IMR-90 (cell line): ENCODE measurements around the gene AJM1. TPM values are rescaled to one million over a fixed set of nuclear protein-coding genes. Genes with fewer than 3 reads are reported as not detected.
"Not testable (repeated sequence)": the region's sequence is repeated elsewhere in the genome, so short reads cannot be mapped to it uniquely, and the experiment has no call there.

Source experiments
- ATAC-seq: fragments of 200-7000 bp; cut with Tn5 transposase; 2 replicates; pipeline ENCODE4 v1.9.1; 2020; ENCODE audit warnings: low read depth, mild to moderate bottlenecking, moderate library complexity
- BruUV-seq: library from RNA; stranded (reverse); fragments of 400-500 nt; replicated peaks from 2 replicates; lab custom pipeline; 2021; lab: Mats Ljungman, UMichigan
- CTCF ChIA-PET: fragments of 300-600 bp; formaldehyde crosslinking; extraction: SDS; loops from one replicate; lab custom pipeline; 2021; ENCODE audit warnings: antibody characterized with exemption; lab: Yijun Ruan, JAX
- POLR2A ChIA-PET: fragments of 300-600 bp; sonication (Branson Sonifier 250); formaldehyde crosslinking; loops from one replicate; lab custom pipeline; 2022; ENCODE audit warnings: antibody characterized with exemption; ENCODE audit not compliant: unreplicated experiment; lab: Charles Lee
- DNase-seq: peaks from one replicate; pipeline ENCODE4 v3.0.0; 2013
- H2AFZ ChIP-seq: replicated peaks from 2 replicates; pipeline ENCODE3; 2013; ENCODE audit warnings: low read length, mild to moderate bottlenecking; ENCODE audit not compliant: poor library complexity
- H2AK5ac ChIP-seq: 2 replicates; pipeline ENCODE4 v1.6.1; 2013; ENCODE audit warnings: low read depth, low read length, inconsistent platforms
- H2AK9ac ChIP-seq: replicated peaks from 2 replicates; pipeline ENCODE3; 2013; ENCODE audit warnings: mild to moderate bottlenecking, low read depth, low read length, moderate library complexity; ENCODE audit not compliant: poor library complexity
- H2BK120ac ChIP-seq: 2 replicates; pipeline ENCODE4 v1.6.1; 2013; ENCODE audit warnings: low read depth, low read length, inconsistent platforms
- H2BK15ac ChIP-seq: 3 replicates; pipeline ENCODE4 v1.6.1; 2013; ENCODE audit warnings: low read depth, low read length, inconsistent platforms
- H2BK20ac ChIP-seq: 2 replicates; pipeline ENCODE4 v1.6.1; 2013; ENCODE audit warnings: low read depth, mild to moderate bottlenecking, inconsistent platforms, low read length, moderate library complexity
- H2BK5ac ChIP-seq: 2 replicates; pipeline ENCODE4 v1.6.1; 2013; ENCODE audit warnings: mild to moderate bottlenecking, low read depth, low read length, inconsistent platforms; ENCODE audit not compliant: poor library complexity, severe bottlenecking
- H3K14ac ChIP-seq: replicated peaks from 2 replicates; pipeline ENCODE4 v1.6.1; 2013; ENCODE audit warnings: low read depth, low read length, inconsistent platforms
- H3K18ac ChIP-seq: 2 replicates; pipeline ENCODE4 v1.6.1; 2013; ENCODE audit warnings: low read depth, low read length, control low read depth
- H3K23ac ChIP-seq: 2 replicates; pipeline ENCODE4 v1.6.1; 2013; ENCODE audit warnings: low read depth, low read length, inconsistent platforms
- H3K27ac ChIP-seq: 2 replicates; pipeline ENCODE4 v1.5.1; 2013; ENCODE audit warnings: mild to moderate bottlenecking, control low read depth, low read length; ENCODE audit not compliant: insufficient read depth
- H3K27me3 ChIP-seq: 2 replicates; pipeline ENCODE4 v1.6.1; 2013; ENCODE audit warnings: low read length; ENCODE audit not compliant: control insufficient read depth, insufficient read depth
- H3K36me3 ChIP-seq: 2 replicates; pipeline ENCODE4 v1.6.1; 2013; ENCODE audit warnings: low read length, mixed read lengths; ENCODE audit not compliant: control insufficient read depth, insufficient read depth
- H3K4ac ChIP-seq: 2 replicates; pipeline ENCODE4 v1.6.1; 2013; ENCODE audit warnings: low read depth, low read length, inconsistent platforms
- H3K4me1 ChIP-seq: 2 replicates; pipeline ENCODE4 v1.6.1; 2013; ENCODE audit warnings: low read length, mixed read lengths; ENCODE audit not compliant: control insufficient read depth, insufficient read depth
- H3K4me2 ChIP-seq: 2 replicates; pipeline ENCODE4 v1.6.1; 2013; ENCODE audit warnings: low read depth, mild to moderate bottlenecking, control low read depth, low read length, moderate library complexity
- H3K4me3 ChIP-seq: 2 replicates; pipeline ENCODE4 v1.5.1; 2013; ENCODE audit warnings: low read depth, mild to moderate bottlenecking, control low read depth, low read length, moderate library complexity; ENCODE audit not compliant: insufficient read depth
- H3K56ac ChIP-seq: 2 replicates; pipeline ENCODE4 v1.6.1; 2013; ENCODE audit warnings: low read length, inconsistent platforms; ENCODE audit not compliant: insufficient read depth; ENCODE audit errors: extremely low read depth
- H3K79me1 ChIP-seq, 2 experiments: 2 replicates each; pipeline ENCODE4 v1.6.1; 2013; ENCODE audit warnings: low read length in 2 of 2, inconsistent platforms in 1 of 2, low read depth in 1 of 2
- H3K9ac ChIP-seq: 2 replicates; pipeline ENCODE4 v1.6.1; 2013; ENCODE audit warnings: low read depth, low read length, control low read depth
- H3K9me1 ChIP-seq: 2 replicates; pipeline ENCODE4 v1.6.1; 2013; ENCODE audit warnings: low read length, inconsistent platforms; ENCODE audit not compliant: insufficient read depth
- H3K9me3 ChIP-seq: 2 replicates; pipeline ENCODE4 v1.6.1; 2013; ENCODE audit warnings: low read length; ENCODE audit not compliant: control insufficient read depth, insufficient read depth
- H4K20me1 ChIP-seq: 2 replicates; pipeline ENCODE4 v1.6.1; 2013; ENCODE audit warnings: low read length, inconsistent platforms; ENCODE audit not compliant: insufficient read depth
- H4K5ac ChIP-seq: 2 replicates; pipeline ENCODE4 v1.6.1; 2013; ENCODE audit warnings: mild to moderate bottlenecking, low read depth, low read length, control low read depth
- H4K8ac ChIP-seq, 2 experiments: 2 replicates each; pipeline ENCODE4 v1.6.1; 2013; ENCODE audit warnings: low read depth in 2 of 2, low read length in 2 of 2, control low read depth in 1 of 2, inconsistent platforms in 1 of 2
- H4K91ac ChIP-seq: 2 replicates; pipeline ENCODE4 v1.6.1; 2013; ENCODE audit warnings: low read depth, low read length, inconsistent platforms; ENCODE audit not compliant: insufficient read depth
- MAZ ChIP-seq: IDR thresholded peaks from 2 replicates; pipeline ENCODE4 v1.6.1; 2012; ENCODE audit warnings: low read depth, mild to moderate bottlenecking, low read length, improper control_type of control experiment, moderate library complexity, borderline replicate concordance
- RFX5 ChIP-seq: IDR thresholded peaks from 2 replicates; pipeline ENCODE4 v1.8.0; 2012; ENCODE audit warnings: low read depth, mild to moderate bottlenecking, low read length, moderate library complexity
- WGBS, 2 experiments: methylation state at CpG; one replicate each; pipeline versions ENCODE4 v1.1.5 to v1.1.7; 2013; ENCODE audit warnings: missing lambda C conversion rate in 2 of 2; ENCODE audit not compliant: insufficient read length in 1 of 2; ENCODE audit errors: extremely low coverage in 2 of 2; 5-methylcytosine and 5-hydroxymethylcytosine counted together
- dilution Hi-C: fragments of 300-500 bp; cut with HindIII; formaldehyde crosslinking; loops from one replicate; pipeline ENCODE4 v1.14.3; 2018; ENCODE audit warnings: low sequenced_read_pairs; ENCODE audit not compliant: unreplicated experiment
- in situ Hi-C: fragments of 300-500 bp; cut with MboI; formaldehyde crosslinking; loops from 3 replicates; pipeline ENCODE4 v1.14.3; 2019; ENCODE audit warnings: low sequenced_read_pairs, inconsistent platforms, mixed read lengths
- intact Hi-C: fragments of 100-400 bp; cut with micrococcal nuclease; formaldehyde crosslinking; loops from 2 replicates; pipeline ENCODE4 v1.10.0; 2022
- polyA plus RNA-seq, 3 experiments: library from polyadenylated mRNA; depleted of rRNA; stranded (reverse); fragments of >200 nt; gene quantifications; 2 replicates each; pipeline ENCODE4 v1.2.3, GENCODE V29; 2012; ENCODE audit warnings: low replicate concordance in 1 of 3
- total RNA-seq: library from RNA; depleted of rRNA; stranded (reverse); fragments of >200 nt; gene quantifications from 2 replicates; pipeline ENCODE4 v1.2.3, GENCODE V29; 2012

Gene AJM1
- total and polyA plus RNA-seq, 2 of the 4 experiments (the other 2 are of a cell fraction) = 0.18 to 1.5 TPM

DNA sequence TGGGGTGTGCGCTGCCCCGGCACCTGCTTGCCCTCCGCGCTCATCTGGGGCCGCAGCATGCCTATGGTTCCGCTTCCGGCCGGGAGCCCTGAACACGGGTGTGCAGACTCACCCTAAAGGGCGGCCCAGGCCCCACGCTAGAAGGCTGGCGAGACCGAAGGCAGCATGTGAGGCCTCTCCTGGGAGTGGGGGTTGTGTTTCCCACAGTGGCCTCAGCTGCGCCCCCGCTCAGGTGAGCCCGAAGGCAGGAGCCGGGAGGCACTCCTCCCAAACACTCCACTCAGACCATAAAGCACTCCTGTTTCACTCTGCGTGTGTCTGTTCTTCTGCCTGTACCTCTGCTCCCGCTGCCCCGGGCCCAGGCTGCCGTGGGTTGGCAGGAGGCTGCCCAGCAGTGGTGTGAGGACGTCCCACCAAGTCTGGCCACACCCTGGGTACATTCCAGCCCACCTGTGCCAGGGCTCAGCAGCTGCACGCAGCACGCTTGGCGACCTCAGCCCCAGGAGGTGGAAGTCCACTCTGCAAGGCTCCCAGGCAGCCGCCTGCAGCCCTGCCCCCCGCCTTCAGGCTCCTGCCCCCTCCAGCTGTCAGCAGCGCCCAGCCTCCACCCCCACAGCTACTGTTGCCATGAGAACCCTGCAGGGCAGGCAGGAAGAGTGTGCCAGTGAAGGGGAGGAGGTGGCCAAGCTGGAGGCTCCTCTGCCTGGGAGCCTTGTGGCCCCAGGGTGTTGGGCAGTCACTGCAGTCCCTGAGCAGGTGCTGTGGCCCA lies 1.2 kb upstream of the AJM1 start:
- Histone ChIP-seq H4K5ac (no peak overlapping the region), H3K79me1 (peaks cover 0 to 6% of the 10 kb centered on the region in 2 experiments; a peak in 1 of 4 replicates), H3K9me3 (0 out of 2 replicates have a peak, but pooled peaks cover 3% of the 10 kb centered on the region), H3K4me3 (no peak overlapping the region), H3K4me2 (no peak overlapping the region; the same call in 1 of the 2 replicates), H2AK5ac (peak overlapping the region; percentile 39), H2BK20ac (no peak overlapping the region), H2AK9ac (peak overlapping the region; percentile 55), H2BK120ac (0 out of 2 replicates have a peak overlapping the region, but pooled peaks have one; percentile 1), H3K4ac (no peak overlapping the region), H3K23ac (no peak overlapping the region), H3K56ac (no peak overlapping the region), H4K8ac (no peak overlapping the region), H2BK15ac (no peak overlapping the region), H3K14ac (peak overlapping the region; percentile 32; the same call in 1 of the 2 replicates), H3K27ac (no peak overlapping the region), H3K36me3 (peaks cover 11% of the 10 kb centered on the region), H4K91ac (no peak overlapping the region), H4K20me1 (peaks cover 20% of the 10 kb centered on the region), H3K4me1 (peaks cover 9% of the 10 kb centered on the region), H3K9ac (no peak overlapping the region), H2AFZ (no peak overlapping the region), H3K18ac (no peak overlapping the region), H2BK5ac (peak overlapping the region; percentile 53), H3K9me1 (peaks cover 7% of the 10 kb centered on the region; the same call in 1 of the 2 replicates), H3K27me3 (peaks cover 12% of the 10 kb centered on the region; the same call in 1 of the 2 replicates)
- ChIA-PET POLR2A (interaction anchor here (0.6 to 0.9 kb wide), 2 partner anchors 22 to 29 kb away, joined by 6 read pairs; no protein-coding TSS in a partner anchor), CTCF (no interaction called here)
- peak; percentile 59 for ATAC-seq
- no TSS peak for BruUV-seq
- WGBS, 2 experiments = 89% methylated on average over 9 of the region's 28 CpGs; no CpG with 5 or more reads in 1 of the 2 experiments
- DNase-seq = peak; percentile 62
- in situ Hi-C loops (no loop called here), dilution Hi-C loops (no loop called here), intact Hi-C loops (no loop called here)
- no peak for TF ChIP-seq RFX5
- TF ChIP-seq MAZ = peak; percentile 81; the same call in 1 of the 2 replicates

DNA sequence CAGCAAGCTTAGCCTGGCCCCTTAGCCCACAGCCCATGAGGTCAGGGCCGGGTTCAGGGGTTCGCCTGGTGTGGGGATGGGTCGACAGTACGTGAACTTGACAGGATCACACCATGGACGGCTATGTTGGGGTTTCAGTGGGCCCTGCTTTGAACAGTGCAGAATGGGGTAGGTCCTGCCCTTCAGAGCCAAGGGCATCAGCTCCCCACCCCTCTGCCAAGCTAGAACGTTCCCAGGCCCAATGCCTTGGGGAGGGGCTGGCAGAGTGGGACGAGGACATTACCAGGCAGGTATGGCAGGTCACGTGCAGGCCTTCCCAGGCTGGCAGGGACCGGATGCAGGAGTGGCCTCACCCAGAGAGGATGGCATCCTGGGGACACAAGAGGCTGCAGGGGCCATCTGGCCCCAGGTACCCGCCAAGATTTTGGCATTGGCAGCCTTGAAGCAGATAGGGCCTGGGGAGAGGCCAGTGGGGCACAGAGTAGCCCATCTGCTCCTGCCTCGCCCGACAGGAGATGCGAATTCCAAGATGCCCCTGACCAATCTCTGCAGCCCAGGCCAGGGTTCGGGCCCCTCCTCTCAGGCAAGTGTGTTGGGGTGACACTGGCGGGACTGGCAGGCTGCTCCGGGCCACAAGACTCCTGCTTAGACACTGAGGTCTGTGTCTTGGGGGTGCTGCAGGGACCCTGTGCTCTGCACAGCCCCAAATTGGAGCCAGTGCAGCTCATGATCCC lies 465 bp upstream of the AJM1 start:
- H3K56ac ChIP-seq, H3K79me1 ChIP-seq, H2BK20ac ChIP-seq, H2BK5ac ChIP-seq, H3K4me1 ChIP-seq, BruUV-seq, H3K4me3 ChIP-seq, H3K4me2 ChIP-seq, in situ Hi-C loops, H3K9ac ChIP-seq, H4K5ac ChIP-seq, H3K9me3 ChIP-seq, dilution Hi-C loops, intact Hi-C loops, H4K8ac ChIP-seq, H2AK9ac ChIP-seq, H3K27ac ChIP-seq, H2BK15ac ChIP-seq, ATAC-seq, H3K4ac ChIP-seq, H3K18ac ChIP-seq, H3K9me1 ChIP-seq, DNase-seq, H2AFZ ChIP-seq, H3K23ac ChIP-seq, H4K91ac ChIP-seq: not testable (repeated sequence)
- ChIA-PET POLR2A (interaction anchor here (0.6 to 0.9 kb wide), 2 partner anchors 30 to 433 kb away, joined by 4 to 6 read pairs; no protein-coding TSS in a partner anchor), CTCF (interaction anchor here (0.7 kb wide), 1 partner anchor 35 kb away, joined by 3 read pairs; no protein-coding TSS in a partner anchor)
- H3K14ac ChIP-seq = peak overlapping the region; percentile 32
- H3K27me3 ChIP-seq = peaks cover 19% of the 10 kb centered on the region
- peak overlapping the region; percentile 50; the same call in 1 of the 2 replicates for H2AK5ac ChIP-seq
- peaks cover 25% of the 10 kb centered on the region for H4K20me1 ChIP-seq
- H3K36me3 ChIP-seq = peaks cover 11% of the 10 kb centered on the region
- H2BK120ac ChIP-seq = 0 out of 2 replicates have a peak overlapping the region, but pooled peaks have one; percentile 1
- WGBS, 2 experiments = no CpG with 5 or more reads among the region's 16 CpGs
